GM21825 (cell line): ENCODE measurements around the gene UIMC1.

Source experiments
- ATAC-seq: cut with Tn5 transposase; IDR thresholded peaks from one replicate; pipeline ENCODE4 v1.9.1; 2021; ENCODE audit warnings: mild to moderate bottlenecking, moderate library complexity; ENCODE audit not compliant: unreplicated experiment

UIMC1 gene

GRCh38 chr5:176956756-176957155 lies 49.8 kb downstream of the UIMC1 start:
- no peak for ATAC-seq

- ATAC-seq, result no peak
These were observed 50.7 kb downstream of the UIMC1 start for GRCh38 chr5:176955895-176956294.

DNA sequence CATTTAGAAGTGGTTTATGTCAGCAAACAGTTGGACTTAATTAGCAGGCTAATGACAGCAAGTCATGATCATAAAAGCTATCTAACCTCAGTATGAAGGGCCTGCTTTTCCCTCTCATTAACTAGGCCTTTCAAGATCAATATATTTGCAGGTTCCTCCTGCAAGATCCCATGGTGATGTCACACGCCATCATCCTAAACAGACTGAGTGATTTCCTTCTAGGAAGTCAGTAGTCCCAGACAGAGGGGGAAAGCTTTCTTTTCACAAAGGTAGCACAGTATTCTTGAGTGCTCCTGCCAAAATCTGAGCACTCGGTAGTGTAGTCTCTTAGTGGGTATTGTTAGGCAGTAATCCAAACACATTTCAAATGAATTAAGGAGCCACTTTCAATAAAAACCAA lies 52.5 kb downstream of the UIMC1 start:
- ATAC-seq, result no peak

DNA sequence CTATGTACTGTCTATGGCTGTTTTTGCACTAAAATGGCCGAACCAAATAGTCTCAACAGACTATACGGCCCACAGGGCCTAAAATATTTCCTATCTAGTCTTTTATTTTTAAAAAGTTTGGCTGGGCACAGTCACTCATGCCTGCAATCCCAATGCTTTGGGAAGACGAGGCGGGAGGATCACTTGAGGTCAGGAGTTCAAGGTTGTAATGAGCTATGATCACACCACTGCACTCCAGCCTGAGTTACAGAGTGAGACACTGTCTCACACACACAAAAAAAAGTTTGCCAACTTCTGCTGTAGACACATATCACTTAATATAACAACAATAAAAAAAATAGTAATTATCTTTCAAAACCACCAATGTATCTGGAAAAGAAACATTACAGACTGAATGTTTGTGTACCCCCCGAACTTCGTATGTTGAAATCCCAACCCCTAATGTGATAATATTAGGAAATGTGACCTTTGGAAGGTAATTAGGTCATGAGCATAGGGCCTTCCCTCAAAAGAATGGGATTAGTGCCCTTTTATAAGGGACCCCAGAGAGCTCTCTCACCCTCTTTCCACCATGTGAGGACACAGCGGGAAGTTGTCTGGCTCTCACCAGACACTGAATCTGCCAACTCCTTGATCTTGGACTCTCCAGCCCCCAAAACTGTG lies 53.9 kb downstream of the UIMC1 start:
- ATAC-seq, result no peak

DNA sequence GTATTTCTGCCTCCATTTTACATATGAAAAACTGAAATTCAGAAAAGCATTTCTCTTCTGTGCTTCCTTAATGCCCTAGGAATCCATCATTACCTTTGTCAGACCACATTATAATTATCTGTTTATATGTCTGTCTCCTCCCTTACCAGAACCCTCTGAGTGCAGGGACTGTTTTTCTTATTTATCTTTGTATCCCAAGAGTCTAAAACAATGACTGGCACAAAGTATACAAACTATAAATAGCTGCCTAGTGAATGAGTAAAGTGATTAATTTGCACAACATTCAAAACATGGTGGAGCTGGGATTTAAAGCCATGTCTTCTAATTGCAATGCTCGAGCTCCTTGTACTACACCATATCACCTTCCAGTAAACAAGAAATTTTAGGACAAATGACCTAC lies 58.1 kb downstream of the UIMC1 start:
- ATAC-seq, result no peak

GRCh38 chr5:176947847-176948246 lies 58.7 kb downstream of the UIMC1 start:
- ATAC-seq, result no peak

GRCh38 chr5:176944268-176944667 lies 62.3 kb downstream of the UIMC1 start:
- no peak for ATAC-seq

DNA sequence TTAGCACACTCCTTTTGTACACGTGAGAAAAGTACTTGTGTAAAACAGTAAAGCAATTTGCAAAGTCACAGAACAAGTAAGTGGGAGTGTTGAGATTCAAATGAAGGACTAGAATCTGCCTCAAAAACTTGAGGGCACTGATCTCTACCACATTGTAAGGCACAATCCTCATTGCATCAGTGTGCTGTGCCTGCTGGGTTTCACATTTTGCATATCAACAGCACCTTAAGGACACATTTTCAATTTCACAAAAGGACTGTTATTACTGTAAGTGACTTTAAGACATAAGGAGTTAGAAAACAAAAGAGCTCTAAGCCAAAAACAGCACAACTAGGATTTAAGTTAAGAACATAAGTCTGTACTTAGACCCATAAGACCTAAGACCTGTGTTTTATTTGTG lies 62.8 kb downstream of the UIMC1 start:
- no peak for ATAC-seq

- ATAC-seq, result no peak
These were observed 64.6 kb downstream of the UIMC1 start for GRCh38 chr5:176941951-176942350.

- ATAC-seq, result no peak
These were observed 68.1 kb downstream of the UIMC1 start for GRCh38 chr5:176938472-176938871.

DNA sequence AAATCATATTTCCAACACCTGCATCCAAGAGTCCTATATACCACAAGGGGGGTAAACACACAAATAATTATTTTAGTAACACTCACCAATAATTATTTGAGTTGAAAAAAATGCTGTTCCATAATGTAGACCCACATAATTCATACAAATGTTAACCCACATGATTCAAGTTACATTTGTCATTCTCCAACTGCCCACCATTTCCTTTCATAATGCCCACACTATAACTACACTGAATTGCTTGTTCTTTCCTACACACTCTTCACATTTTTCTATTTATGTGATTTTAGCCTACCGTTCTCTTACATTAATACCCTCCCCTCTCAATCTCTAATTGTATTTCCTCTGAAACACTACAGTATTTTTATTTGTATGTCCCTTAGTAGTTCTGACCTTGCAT lies 71.6 kb downstream of the UIMC1 start:
- ATAC-seq, result no peak

DNA sequence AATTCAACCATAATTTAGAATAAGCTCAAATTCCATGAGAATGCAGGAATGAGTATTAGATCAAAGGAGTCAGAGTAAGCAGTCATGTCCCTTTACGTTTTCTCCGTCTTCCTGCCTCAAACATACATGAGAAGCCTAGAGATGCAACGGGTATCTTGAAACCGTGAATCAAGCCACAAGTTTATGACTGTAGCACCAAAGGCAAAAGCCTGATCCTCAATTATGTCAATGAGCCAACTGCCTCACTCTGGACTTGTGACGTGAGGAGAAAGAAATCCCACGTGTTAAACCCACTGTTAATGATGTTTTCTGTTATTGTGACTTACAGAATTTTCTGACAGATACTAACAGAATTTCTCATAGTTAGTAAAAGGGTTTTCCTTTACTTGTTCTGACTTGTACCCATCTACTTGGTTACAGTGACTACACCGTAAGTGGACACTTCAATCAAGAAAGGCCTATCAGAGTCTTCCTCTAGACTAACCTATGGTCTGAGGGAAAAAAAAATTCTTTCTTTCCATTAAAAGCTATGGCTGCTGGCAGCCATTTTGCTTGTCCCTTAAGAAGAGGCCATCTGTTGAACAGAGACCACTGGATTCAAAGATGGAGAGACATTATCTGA lies 72.2 kb downstream of the UIMC1 start:
- no peak for ATAC-seq

DNA sequence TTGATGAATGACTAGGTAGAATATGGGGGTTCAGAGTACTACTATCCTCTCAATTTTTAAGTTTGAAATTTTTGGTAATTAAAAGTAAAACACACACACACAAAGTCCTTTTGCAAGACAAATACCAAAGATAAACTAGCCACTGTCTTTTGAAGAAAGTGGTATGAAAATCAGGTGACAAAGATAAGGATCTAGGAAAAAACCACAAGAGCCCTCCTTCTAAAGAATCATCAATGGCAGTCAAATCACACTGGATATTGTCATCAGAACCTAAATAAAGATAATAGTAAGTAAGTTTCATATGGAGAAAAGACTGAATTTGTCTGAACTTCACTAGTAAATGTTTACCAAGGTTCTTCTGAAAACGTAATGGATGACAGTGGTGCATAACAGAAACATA lies 76.9 kb downstream of the UIMC1 start:
- ATAC-seq, result no peak

GRCh38 chr5:176927562-176927961 lies 79.0 kb downstream of the UIMC1 start:
- no peak for ATAC-seq

DNA sequence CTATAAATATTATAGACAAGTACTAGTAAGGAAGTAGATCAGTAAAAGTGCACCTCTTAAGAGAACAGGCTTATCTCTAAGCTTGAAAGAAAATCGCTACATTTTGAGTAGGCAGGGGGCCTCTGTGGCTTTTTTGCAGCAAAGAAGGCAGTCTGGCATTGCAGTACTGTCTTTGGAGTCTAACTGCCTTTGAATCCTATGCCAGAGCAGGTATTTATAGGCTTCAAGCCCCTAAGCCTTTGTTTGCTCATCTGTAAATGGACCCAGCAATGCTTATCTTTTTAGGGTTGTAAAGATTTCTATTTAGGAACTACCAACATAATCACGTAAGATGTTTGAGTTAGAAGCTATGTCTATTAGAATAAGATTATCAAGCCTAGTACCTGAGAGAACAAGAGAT lies 83.8 kb downstream of the UIMC1 start:
- ATAC-seq, result no peak

DNA sequence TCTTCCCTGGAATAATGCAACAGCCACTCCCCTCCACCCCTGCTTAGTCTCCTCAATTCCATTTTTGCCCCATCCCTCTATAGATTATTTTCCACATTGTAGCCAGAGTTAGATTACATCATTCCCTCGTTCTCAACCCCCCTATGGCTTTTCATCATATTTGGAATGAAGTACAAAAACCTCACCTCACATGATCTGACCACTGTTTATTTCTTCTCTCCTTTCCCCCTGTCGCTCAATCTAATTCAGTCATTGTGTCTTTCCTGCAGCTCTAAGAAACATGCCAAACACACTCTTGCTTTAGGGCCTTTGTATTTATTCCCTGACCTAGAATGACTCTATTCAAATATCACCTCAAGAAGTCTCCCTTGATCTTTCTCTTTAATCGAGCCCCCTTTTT lies 84.9 kb downstream of the UIMC1 start:
- ATAC-seq, result no peak

DNA sequence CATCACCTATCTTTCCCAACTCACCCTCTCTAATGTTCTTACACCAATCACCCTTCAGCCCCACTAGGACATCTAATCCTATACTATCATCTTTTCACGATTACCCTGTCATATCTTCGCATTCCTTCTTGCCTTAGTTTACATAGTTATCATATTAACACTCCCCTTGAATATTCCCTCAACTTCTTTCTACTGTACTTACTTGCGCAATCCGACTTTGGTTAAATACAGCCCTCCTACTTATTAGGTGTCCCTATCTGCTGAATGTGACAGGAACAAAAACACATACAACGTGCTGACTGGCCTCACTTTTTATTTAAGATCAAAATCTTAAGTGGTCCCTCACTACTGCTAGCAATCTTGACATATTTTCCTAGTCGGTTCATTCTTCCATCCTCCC lies 88.0 kb downstream of the UIMC1 start:
- no peak for ATAC-seq

GRCh38 chr5:176916337-176916736 lies 90.2 kb downstream of the UIMC1 start:
- no peak for ATAC-seq

GRCh38 chr5:176915906-176916305 lies 90.7 kb downstream of the UIMC1 start:
- ATAC-seq, result no peak

DNA sequence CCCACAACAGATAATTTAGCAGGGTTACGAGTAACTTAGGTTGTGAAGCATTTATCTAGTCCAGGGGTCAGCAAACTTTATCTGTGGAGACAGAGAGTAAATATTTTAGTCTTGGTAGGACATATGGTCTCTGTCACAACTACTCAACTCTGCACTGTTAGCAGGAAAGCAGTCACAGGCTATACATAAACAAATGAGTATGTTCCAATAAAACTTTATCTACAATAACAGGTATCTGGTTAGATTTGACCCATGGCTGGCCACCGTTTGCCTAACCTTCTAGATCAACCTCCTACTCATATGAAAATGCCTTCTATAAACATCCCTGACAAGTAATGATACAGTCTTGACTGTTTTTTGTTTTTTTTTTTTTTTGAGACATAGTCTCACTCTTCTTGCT lies 94.5 kb downstream of the UIMC1 start:
- no peak for ATAC-seq

DNA sequence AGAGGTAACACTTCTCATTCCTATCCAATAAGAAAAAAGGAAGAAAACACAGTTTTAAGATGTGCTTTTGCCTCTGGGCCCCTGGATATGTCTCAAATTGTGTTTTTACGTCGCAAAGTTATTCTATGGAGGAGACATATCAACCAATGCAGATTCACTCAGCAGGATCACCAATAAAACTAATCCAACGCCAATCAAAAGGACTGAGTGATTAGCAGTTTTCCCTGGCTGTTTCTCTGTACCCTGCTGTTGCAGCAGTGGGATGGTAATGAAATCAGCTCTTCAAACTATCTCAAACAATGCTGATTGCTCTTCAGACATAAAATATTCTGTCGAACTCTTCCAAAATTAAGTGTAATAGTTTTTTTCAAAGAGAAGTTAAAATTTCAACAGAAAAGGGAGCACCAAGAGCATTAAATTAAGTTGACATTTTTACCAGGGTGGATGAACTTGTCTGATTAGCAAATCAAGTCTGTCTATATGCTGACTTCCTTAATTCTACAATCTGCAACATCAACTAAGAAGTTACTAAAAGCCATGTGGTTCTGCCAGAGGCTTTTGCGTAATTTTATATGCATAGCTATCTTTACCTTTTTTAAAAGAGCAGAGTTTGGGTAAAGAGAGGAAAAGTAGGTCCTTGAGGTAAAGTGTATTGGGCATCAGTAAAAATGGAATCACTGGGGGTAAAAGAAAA lies 97.8 kb downstream of the UIMC1 start:
- ATAC-seq, result no peak

DNA sequence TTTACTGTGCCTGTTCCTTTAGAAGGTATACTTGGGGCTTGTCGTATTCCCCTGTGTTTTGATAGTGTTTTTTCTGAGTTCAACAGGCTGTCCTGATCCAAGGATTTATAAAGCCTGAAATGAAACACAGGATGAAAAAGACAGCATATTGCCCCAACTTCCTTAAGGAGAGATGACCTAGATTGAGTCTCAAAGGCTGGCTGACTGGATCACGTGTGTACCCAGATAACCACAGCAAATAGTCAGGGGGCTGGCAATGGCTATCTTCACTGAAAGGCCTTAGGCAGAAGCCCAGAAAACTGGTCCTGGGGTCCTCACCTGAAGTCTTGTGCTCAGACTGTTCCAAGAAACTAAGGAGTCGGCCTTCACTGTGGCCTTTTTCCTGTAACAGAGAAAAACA lies 99.8 kb downstream of the UIMC1 start:
- ATAC-seq, result no peak
